ENCODE results near the gene MGAT4C.
"Not testable (repeated sequence)": the region's sequence is repeated elsewhere in the genome, so short reads cannot be mapped to it uniquely, and the experiment has no call there.

Gene MGAT4C

GRCh38 chr12:86134561-86134960 is 121.6 kb downstream of the MGAT4C start:
- no peaks in the 10 kb centered on the region for H3K27me3 ChIP-seq (replicated peaks; ENCODE audit: control insufficient read depth, insufficient read depth, low read length)
- H3K4me3 ChIP-seq (ENCODE audit: low read length): no peak overlapping the region
- H3K9me3 ChIP-seq (ENCODE audit: control insufficient read depth, low read length): no peaks in the 10 kb centered on the region
- H3K36me3 ChIP-seq (ENCODE audit: control insufficient read depth, insufficient read depth, low read length, severe bottlenecking): no peaks in the 10 kb centered on the region
- peaks cover 25% of the 10 kb centered on the region for H3K4me1 ChIP-seq (ENCODE audit: control insufficient read depth, insufficient read depth, low read length)
- no peak overlapping the region for H3K9ac ChIP-seq (ENCODE audit: low read length)
- peak; percentile 28 for DNase-seq (ENCODE audit: low read depth)

- H3K4me1 ChIP-seq (ENCODE audit: control insufficient read depth, insufficient read depth, low read length); H3K36me3 ChIP-seq (ENCODE audit: control insufficient read depth, insufficient read depth, low read length, severe bottlenecking); H3K9me3 ChIP-seq (ENCODE audit: control insufficient read depth, low read length); H3K27me3 ChIP-seq (replicated peaks; ENCODE audit: control insufficient read depth, insufficient read depth, low read length); H3K9ac ChIP-seq (ENCODE audit: low read length); DNase-seq (ENCODE audit: low read depth); H3K4me3 ChIP-seq (ENCODE audit: low read length): not testable (repeated sequence)
These were observed 129.3 kb downstream of the MGAT4C start for GRCh38 chr12:86126900-86127299.

GRCh38 chr12:86122846-86123468 is 133.2 kb downstream of the MGAT4C start:
- no peaks in the 10 kb centered on the region for H3K9me3 ChIP-seq (ENCODE audit: control insufficient read depth, low read length)
- H3K4me1 ChIP-seq (ENCODE audit: control insufficient read depth, insufficient read depth, low read length): peaks cover 6% of the 10 kb centered on the region
- no peak overlapping the region for H3K9ac ChIP-seq (ENCODE audit: low read length)
- H3K36me3 ChIP-seq (ENCODE audit: control insufficient read depth, insufficient read depth, low read length, severe bottlenecking): no peaks in the 10 kb centered on the region
- no peaks in the 10 kb centered on the region for H3K27me3 ChIP-seq (replicated peaks; ENCODE audit: control insufficient read depth, insufficient read depth, low read length)
- H3K4me3 ChIP-seq (ENCODE audit: low read length): no peak overlapping the region
- no peak for DNase-seq (ENCODE audit: low read depth)

DNA sequence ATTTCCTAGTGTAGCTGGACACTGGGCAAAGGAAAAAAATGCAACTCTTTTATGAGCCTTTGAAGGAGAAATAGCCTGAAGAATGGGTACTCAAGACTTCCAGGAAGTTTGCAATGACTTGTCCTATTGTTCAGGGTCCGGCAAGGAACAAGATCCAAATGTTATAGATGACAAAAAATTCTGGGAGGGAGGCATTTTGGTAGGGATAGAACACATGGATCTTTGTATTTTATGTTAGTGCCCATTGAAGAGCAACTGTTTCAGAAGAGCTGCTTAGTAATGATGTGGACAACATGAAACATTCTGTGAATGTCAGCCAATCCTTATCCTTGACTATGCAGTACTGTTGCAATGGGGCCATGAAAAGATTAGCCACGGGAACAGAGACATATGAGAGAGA is 138.0 kb downstream of the MGAT4C start:
- no peak overlapping the region for H3K9ac ChIP-seq (ENCODE audit: low read length)
- H3K4me3 ChIP-seq (ENCODE audit: low read length): no peak overlapping the region
- no peaks in the 10 kb centered on the region for H3K27me3 ChIP-seq (replicated peaks; ENCODE audit: control insufficient read depth, insufficient read depth, low read length)
- H3K9me3 ChIP-seq (ENCODE audit: control insufficient read depth, low read length): no peaks in the 10 kb centered on the region
- H3K4me1 ChIP-seq (ENCODE audit: control insufficient read depth, insufficient read depth, low read length): peaks cover 4% of the 10 kb centered on the region
- H3K36me3 ChIP-seq (ENCODE audit: control insufficient read depth, insufficient read depth, low read length, severe bottlenecking): no peaks in the 10 kb centered on the region
- no peak for DNase-seq (ENCODE audit: low read depth)

DNA sequence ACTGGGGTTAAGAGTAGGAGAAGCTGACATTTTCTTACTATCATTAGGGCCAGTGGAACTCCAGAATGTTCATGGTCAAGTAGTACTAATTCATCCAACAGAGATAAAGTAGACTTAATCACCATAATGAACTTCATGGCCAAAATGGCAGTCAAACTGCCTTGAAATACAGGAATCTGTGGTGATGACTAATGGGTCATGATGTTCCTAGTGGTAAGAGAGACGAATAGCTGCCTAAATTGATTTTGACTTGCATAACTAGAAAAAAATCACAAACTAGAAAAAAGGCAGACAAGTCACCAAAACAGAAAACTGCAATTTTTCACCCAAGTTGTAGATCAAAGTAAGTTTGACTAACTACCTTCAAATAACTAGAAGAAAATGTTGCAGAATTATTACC is 138.5 kb downstream of the MGAT4C start:
- no peaks in the 10 kb centered on the region for H3K4me1 ChIP-seq (ENCODE audit: control insufficient read depth, insufficient read depth, low read length)
- no peak overlapping the region for H3K4me3 ChIP-seq (ENCODE audit: low read length)
- no peak for DNase-seq (ENCODE audit: low read depth)
- H3K36me3 ChIP-seq (ENCODE audit: control insufficient read depth, insufficient read depth, low read length, severe bottlenecking): no peaks in the 10 kb centered on the region
- no peaks in the 10 kb centered on the region for H3K9me3 ChIP-seq (ENCODE audit: control insufficient read depth, low read length)
- no peak overlapping the region for H3K9ac ChIP-seq (ENCODE audit: low read length)
- no peaks in the 10 kb centered on the region for H3K27me3 ChIP-seq (replicated peaks; ENCODE audit: control insufficient read depth, insufficient read depth, low read length)

GRCh38 chr12:86104087-86104486 is 152.1 kb downstream of the MGAT4C start:
- Histone ChIP-seq H3K36me3 (ENCODE audit: control insufficient read depth, insufficient read depth, low read length, severe bottlenecking) (no peaks in the 10 kb centered on the region), H3K4me3 (ENCODE audit: low read length) (no peak overlapping the region), H3K9me3 (ENCODE audit: control insufficient read depth, low read length) (no peaks in the 10 kb centered on the region), H3K4me1 (ENCODE audit: control insufficient read depth, insufficient read depth, low read length) (no peaks in the 10 kb centered on the region), H3K9ac (ENCODE audit: low read length) (no peak overlapping the region), H3K27me3 (replicated peaks; ENCODE audit: control insufficient read depth, insufficient read depth, low read length) (no peaks in the 10 kb centered on the region)
- DNase-seq (ENCODE audit: low read depth): no peak

GRCh38 chr12:86097161-86097560 is 159.0 kb downstream of the MGAT4C start:
- H3K36me3 ChIP-seq (ENCODE audit: control insufficient read depth, insufficient read depth, low read length, severe bottlenecking): no peaks in the 10 kb centered on the region
- H3K4me3 ChIP-seq (ENCODE audit: low read length): no peak overlapping the region
- no peak overlapping the region for H3K9ac ChIP-seq (ENCODE audit: low read length)
- no peaks in the 10 kb centered on the region for H3K27me3 ChIP-seq (replicated peaks; ENCODE audit: control insufficient read depth, insufficient read depth, low read length)
- no peak for DNase-seq (ENCODE audit: low read depth)
- H3K4me1 ChIP-seq (ENCODE audit: control insufficient read depth, insufficient read depth, low read length): no peaks in the 10 kb centered on the region
- no peaks in the 10 kb centered on the region for H3K9me3 ChIP-seq (ENCODE audit: control insufficient read depth, low read length)

DNA sequence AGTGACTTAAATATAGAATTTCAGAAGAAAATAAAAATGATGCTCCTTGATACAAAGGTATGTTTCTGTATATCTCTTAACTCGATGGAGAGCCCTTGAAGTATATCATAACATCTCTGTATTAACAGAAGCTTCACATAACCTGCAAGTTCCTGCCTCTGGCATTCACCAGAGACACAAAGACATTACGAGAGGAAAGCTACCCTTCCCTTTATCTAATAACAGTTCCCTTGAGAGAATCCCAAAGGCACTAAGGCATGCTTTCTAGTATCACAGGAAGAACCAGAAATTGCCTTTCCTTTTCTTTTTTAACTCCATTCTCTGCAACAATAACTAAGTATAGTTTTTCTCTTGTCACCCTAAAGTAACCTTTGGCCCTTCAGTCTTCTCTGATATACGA is 164.5 kb downstream of the MGAT4C start:
- H3K9ac ChIP-seq (ENCODE audit: low read length): no peak overlapping the region
- H3K27me3 ChIP-seq (replicated peaks; ENCODE audit: control insufficient read depth, insufficient read depth, low read length): no peaks in the 10 kb centered on the region
- H3K4me3 ChIP-seq (ENCODE audit: low read length): no peak overlapping the region
- H3K4me1 ChIP-seq (ENCODE audit: control insufficient read depth, insufficient read depth, low read length): no peaks in the 10 kb centered on the region
- no peaks in the 10 kb centered on the region for H3K36me3 ChIP-seq (ENCODE audit: control insufficient read depth, insufficient read depth, low read length, severe bottlenecking)
- no peak for DNase-seq (ENCODE audit: low read depth)
- no peaks in the 10 kb centered on the region for H3K9me3 ChIP-seq (ENCODE audit: control insufficient read depth, low read length)

- Histone ChIP-seq H3K4me1 (ENCODE audit: control insufficient read depth, insufficient read depth, low read length) (peaks cover 6% of the 10 kb centered on the region), H3K9ac (ENCODE audit: low read length) (no peak overlapping the region), H3K4me3 (ENCODE audit: low read length) (peak overlapping the region; percentile 7), H3K36me3 (ENCODE audit: control insufficient read depth, insufficient read depth, low read length, severe bottlenecking) (no peaks in the 10 kb centered on the region), H3K9me3 (ENCODE audit: control insufficient read depth, low read length) (no peaks in the 10 kb centered on the region), H3K27me3 (replicated peaks; ENCODE audit: control insufficient read depth, insufficient read depth, low read length) (no peaks in the 10 kb centered on the region)
- DNase-seq (ENCODE audit: low read depth): peak; percentile 3
These were observed 174.3 kb downstream of the MGAT4C start for GRCh38 chr12:86081843-86082242.

GRCh38 chr12:86059052-86059451 is 197.1 kb downstream of the MGAT4C start:
- not testable (repeated sequence) for DNase-seq (ENCODE audit: low read depth); H3K36me3 ChIP-seq (ENCODE audit: control insufficient read depth, insufficient read depth, low read length, severe bottlenecking); H3K27me3 ChIP-seq (replicated peaks; ENCODE audit: control insufficient read depth, insufficient read depth, low read length); H3K9me3 ChIP-seq (ENCODE audit: control insufficient read depth, low read length); H3K4me1 ChIP-seq (ENCODE audit: control insufficient read depth, insufficient read depth, low read length); H3K9ac ChIP-seq (ENCODE audit: low read length); H3K4me3 ChIP-seq (ENCODE audit: low read length)

- Histone ChIP-seq H3K9me3 (ENCODE audit: control insufficient read depth, low read length) (no peaks in the 10 kb centered on the region), H3K4me3 (ENCODE audit: low read length) (no peak overlapping the region), H3K36me3 (ENCODE audit: control insufficient read depth, insufficient read depth, low read length, severe bottlenecking) (no peaks in the 10 kb centered on the region), H3K9ac (ENCODE audit: low read length) (no peak overlapping the region), H3K4me1 (ENCODE audit: control insufficient read depth, insufficient read depth, low read length) (no peaks in the 10 kb centered on the region), H3K27me3 (replicated peaks; ENCODE audit: control insufficient read depth, insufficient read depth, low read length) (no peaks in the 10 kb centered on the region)
- DNase-seq (ENCODE audit: low read depth): no peak
These were observed 198.9 kb downstream of the MGAT4C start for GRCh38 chr12:86057092-86057845.

DNA sequence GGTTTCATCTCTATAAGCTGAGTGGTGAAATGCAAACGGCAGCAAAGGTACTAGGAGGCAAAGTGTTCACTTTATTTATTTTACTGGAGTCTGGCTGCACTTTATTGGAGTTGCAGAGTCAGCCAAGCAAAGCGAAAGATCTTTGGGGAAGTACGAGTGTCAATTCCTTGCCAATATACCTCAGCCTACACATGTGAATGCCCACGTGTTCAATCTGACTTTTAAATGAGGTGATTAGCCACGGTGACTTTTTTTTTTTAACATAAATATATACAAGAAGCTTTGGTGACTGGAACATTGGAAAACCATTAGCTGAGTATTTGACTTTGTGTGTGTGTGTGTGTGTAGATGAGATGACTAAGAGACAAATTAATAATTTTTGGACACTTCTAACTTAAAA is 203.3 kb downstream of the MGAT4C start:
- Histone ChIP-seq H3K9ac (ENCODE audit: low read length) (no peak overlapping the region), H3K27me3 (replicated peaks; ENCODE audit: control insufficient read depth, insufficient read depth, low read length) (no peaks in the 10 kb centered on the region), H3K9me3 (ENCODE audit: control insufficient read depth, low read length) (no peaks in the 10 kb centered on the region), H3K4me3 (ENCODE audit: low read length) (no peak overlapping the region), H3K36me3 (ENCODE audit: control insufficient read depth, insufficient read depth, low read length, severe bottlenecking) (no peaks in the 10 kb centered on the region), H3K4me1 (ENCODE audit: control insufficient read depth, insufficient read depth, low read length) (no peaks in the 10 kb centered on the region)
- no peak for DNase-seq (ENCODE audit: low read depth)

Data from adipocyte (in vitro differentiated cells).